Measurements from ENCODE around the gene DCAF8L2.

DNA sequence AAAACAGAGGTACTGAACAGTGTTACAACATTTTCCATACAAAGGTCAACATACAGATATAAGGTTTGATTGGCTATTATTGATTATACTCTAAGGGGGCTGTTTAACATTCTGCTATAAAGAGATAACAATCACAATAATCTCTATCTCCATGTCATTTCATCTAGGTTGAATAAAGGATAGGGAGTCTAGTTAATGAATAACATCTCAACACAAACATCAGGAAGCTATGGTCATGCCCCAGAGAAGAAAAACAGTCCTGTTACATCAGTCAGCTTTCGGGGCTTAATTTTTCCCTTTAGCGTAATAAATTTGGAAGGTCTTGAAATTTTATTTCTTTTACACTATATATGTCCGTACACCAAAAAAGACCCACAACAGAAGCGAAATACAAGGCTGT, 41.5 kb upstream of the DCAF8L2 start:
- TF ChIP-seq CTCF (conservative IDR thresholded peaks at IDR 0.05) (no peak), EZH2 (IDR thresholded peaks at IDR 0.05; ENCODE audit: low read depth) (no peak)

All from PC-9 (cell line).